ENCODE data around the gene IL1RL2. TPM values are rescaled to one million over a fixed set of nuclear protein-coding genes. Genes with fewer than 3 reads are reported as not detected.

IL1RL2 gene
- total and polyA plus RNA-seq, 2 of the 4 experiments (the other 2 are of a cell fraction): 0.09 to 0.36 TPM

DNA sequence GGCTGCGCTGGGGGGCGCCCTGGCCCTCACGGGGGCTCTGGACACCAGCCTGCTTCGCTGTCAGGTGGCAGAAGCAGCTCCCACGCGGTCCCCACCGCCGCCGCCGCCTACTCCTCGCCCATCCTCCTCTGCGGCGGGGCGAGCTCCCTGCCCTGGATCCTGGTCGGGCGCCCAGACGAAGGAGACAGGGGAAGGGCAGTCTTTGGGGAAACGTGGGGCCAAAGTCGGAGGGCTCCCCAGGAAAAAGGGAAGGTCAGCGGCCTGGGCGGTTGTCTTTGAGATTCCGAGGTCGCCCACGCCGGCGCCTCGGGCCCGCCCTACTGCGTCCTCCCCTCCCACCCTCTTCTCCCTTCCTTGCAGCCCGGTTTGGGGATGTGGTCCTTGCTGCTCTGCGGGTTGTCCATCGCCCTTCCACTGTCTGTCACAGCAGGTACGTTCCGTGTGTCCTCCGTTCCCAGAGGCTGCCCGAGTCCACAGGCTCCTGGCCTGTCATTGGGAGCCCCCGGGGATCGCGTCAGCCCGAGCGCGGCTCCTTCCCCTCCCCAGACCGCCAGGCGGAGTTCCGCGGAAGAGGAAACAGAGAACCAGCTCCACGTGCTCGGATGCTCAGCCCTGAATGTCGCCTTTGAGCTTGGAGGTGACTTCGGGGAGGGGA is 800 bp downstream of the IL1RL2 start:
- Histone ChIP-seq H2BK120ac (ENCODE audit: low read depth, low read length) (peak overlapping the region; percentile 89), H3K36me3 (ENCODE audit: control insufficient read depth, insufficient read depth, low read length) (no peaks in the 10 kb centered on the region), H3K14ac (replicated peaks; ENCODE audit: low read depth, low read length) (peak overlapping the region; percentile 68; the same call in 1 of the 2 replicates), H4K91ac (ENCODE audit: insufficient read depth, low read depth, low read length) (peak overlapping the region; percentile 77), H3K9ac (ENCODE audit: low read depth, low read length) (no peak overlapping the region), H2AFZ (replicated peaks; ENCODE audit: low read length, poor library complexity) (peak overlapping the region; percentile 96), H3K27ac (ENCODE audit: insufficient read depth, low read length) (no peak overlapping the region), H4K8ac (ENCODE audit: low read depth in 2 of 2, low read length in 2 of 2) (peak overlapping the region; percentile 84 to 98), H3K23ac (ENCODE audit: low read depth, low read length) (no peak overlapping the region), H3K4me1 (ENCODE audit: control insufficient read depth, insufficient read depth, low read length) (peaks cover 1% of the 10 kb centered on the region; the same call in 1 of the 2 replicates), H4K5ac (ENCODE audit: low read depth, low read length) (no peak overlapping the region), H2AK5ac (ENCODE audit: low read depth, low read length) (0 out of 2 replicates have a peak overlapping the region, but pooled peaks have one; percentile 75), H3K4me3 (ENCODE audit: insufficient read depth, low read depth, low read length) (peak overlapping the region; percentile 17; the same call in 1 of the 2 replicates), H3K9me3 (ENCODE audit: control insufficient read depth, insufficient read depth, low read length) (no peaks in the 10 kb centered on the region), H2BK20ac (ENCODE audit: low read depth, low read length) (0 out of 2 replicates have a peak overlapping the region, but pooled peaks have one; percentile 70), H2BK15ac (ENCODE audit: low read depth, low read length) (peak overlapping the region; percentile 78; the same call in 2 of the 3 replicates), H3K27me3 (ENCODE audit: control insufficient read depth, insufficient read depth, low read length) (no peaks in the 10 kb centered on the region), H2AK9ac (replicated peaks; ENCODE audit: low read depth, low read length, poor library complexity) (peak overlapping the region; percentile 86), H3K18ac (ENCODE audit: low read depth, low read length) (no peak overlapping the region; the same call in 1 of the 2 replicates), H3K4ac (ENCODE audit: low read depth, low read length) (peak overlapping the region; percentile 85), H3K79me1 (ENCODE audit: low read depth in 1 of 2, low read length in 2 of 2) (no peaks in the 10 kb centered on the region), H3K56ac (ENCODE audit: extremely low read depth, insufficient read depth, low read length) (peak overlapping the region; percentile 43), H2BK5ac (ENCODE audit: low read depth, low read length, poor library complexity, severe bottlenecking) (no peak overlapping the region), H3K9me1 (ENCODE audit: insufficient read depth, low read length) (no peaks in the 10 kb centered on the region), H3K4me2 (ENCODE audit: low read depth, low read length) (peak overlapping the region; percentile 58; the same call in 1 of the 2 replicates), H4K20me1 (ENCODE audit: insufficient read depth, low read length) (no peaks in the 10 kb centered on the region)
- intact Hi-C loops (cut with micrococcal nuclease) (loop anchor here (5.0 kb wide), 1 partner anchor 260 kb away; no protein-coding TSS in a partner anchor), dilution Hi-C loops (cut with HindIII; ENCODE audit: low sequenced_read_pairs, unreplicated experiment) (no loop called here), in situ Hi-C loops (cut with MboI; ENCODE audit: low sequenced_read_pairs) (no loop called here)
- no peak for TF ChIP-seq MAFK (IDR thresholded peaks at IDR 0.05; ENCODE audit: low read depth, low read length)
- no peak for TF ChIP-seq MXI1 (IDR thresholded peaks at IDR 0.05; ENCODE audit: borderline replicate concordance, low read depth, low read length)
- no peak for TF ChIP-seq RAD21 (IDR thresholded peaks at IDR 0.05; ENCODE audit: low read length)
- TF ChIP-seq, protein P1, sequence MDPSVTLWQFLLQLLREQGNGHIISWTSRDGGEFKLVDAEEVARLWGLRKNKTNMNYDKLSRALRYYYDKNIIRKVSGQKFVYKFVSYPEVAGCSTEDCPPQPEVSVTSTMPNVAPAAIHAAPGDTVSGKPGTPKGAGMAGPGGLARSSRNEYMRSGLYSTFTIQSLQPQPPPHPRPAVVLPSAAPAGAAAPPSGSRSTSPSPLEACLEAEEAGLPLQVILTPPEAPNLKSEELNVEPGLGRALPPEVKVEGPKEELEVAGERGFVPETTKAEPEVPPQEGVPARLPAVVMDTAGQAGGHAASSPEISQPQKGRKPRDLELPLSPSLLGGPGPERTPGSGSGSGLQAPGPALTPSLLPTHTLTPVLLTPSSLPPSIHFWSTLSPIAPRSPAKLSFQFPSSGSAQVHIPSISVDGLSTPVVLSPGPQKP (IDR thresholded peaks at IDR 0.05; ENCODE audit: borderline replicate concordance, low read depth, low read length): no peak
- no peak for TF ChIP-seq CEBPB (IDR thresholded peaks at IDR 0.05; ENCODE audit: low read depth, low read length)
- TF ChIP-seq BHLHE40 (IDR thresholded peaks at IDR 0.05; ENCODE audit: low read depth, low read length): no peak
- no peak for TF ChIP-seq CHD1 (IDR thresholded peaks at IDR 0.05; ENCODE audit: low read depth, low read length)
- no peak for TF ChIP-seq RCOR1 (IDR thresholded peaks at IDR 0.05; ENCODE audit: insufficient replicate concordance, low read length)
- TF ChIP-seq MAZ (IDR thresholded peaks at IDR 0.05; ENCODE audit: borderline replicate concordance, low read depth, low read length): no peak
- TF ChIP-seq NFE2L2 (IDR thresholded peaks at IDR 0.05; ENCODE audit: low read depth, low read length): no peak
- TF ChIP-seq SMC3 (IDR thresholded peaks at IDR 0.05; ENCODE audit: low read depth, low read length): no peak
- no peak for TF ChIP-seq USF2 (IDR thresholded peaks at IDR 0.05; ENCODE audit: low read depth, low read length)
- DNase-seq (peak; percentile 10), ATAC-seq (ENCODE audit: low read depth) (peak; percentile 72)
- 0% methylated on average over 1 of the region's 50 CpGs; no CpG with 5 or more reads in 1 of the 2 experiments for WGBS, 2 experiments (ENCODE audit: extremely low coverage in 2 of 2, insufficient read length in 1 of 2)
- ChIA-PET CTCF (interaction anchor here (1.5 kb wide), 1 partner anchor 53 kb away, joined by 5 read pairs; no protein-coding TSS in a partner anchor), POLR2A (ENCODE audit: unreplicated experiment) (no interaction called here)
- no TSS peak for BruUV-seq (replicated peaks)

Measured in IMR-90 (cell line).